ENCODE results near the gene APOBEC3G.
A peak's percentile ranks its signal among the peaks of the same experiment; 100 is the strongest.
"Not testable (repeated sequence)": the region's sequence is repeated elsewhere in the genome, so short reads cannot be mapped to it uniquely, and the experiment has no call there.

Gene APOBEC3G

GRCh38 chr22:39040538-39041296 lies 36.4 kb upstream of the APOBEC3G start, which contains the start of gene APOBEC3F:
TSS of gene APOBEC3F (plus strand) at chr22:39040864. CDS start at chr22:39040961, 97 bp downstream.
- H3K36me3 ChIP-seq (ENCODE audit: insufficient read depth, low read length); H3K79me2 ChIP-seq (ENCODE audit: insufficient read depth, low read length); H3K27me3 ChIP-seq (ENCODE audit: insufficient read depth, low read length, poor library complexity); H4K20me1 ChIP-seq (ENCODE audit: insufficient read depth, low read length); H3K9me3 ChIP-seq (ENCODE audit: insufficient read depth, low read length, severe bottlenecking): not testable (repeated sequence)
- peak; percentile 20 for TF ChIP-seq CTCF (IDR thresholded peaks at IDR 0.05; ENCODE audit: borderline replicate concordance, extremely low read depth, low read length, poor library complexity, severe bottlenecking)
- DNase-seq (peak; percentile 87), ATAC-seq (ENCODE audit: insufficient read depth, low read depth) (peak; percentile 94)
- peak within 1 kb of the TSS; percentile 79 for H3K27ac ChIP-seq (ENCODE audit: low read length)
- peak within 1 kb of the TSS; percentile 53 to 71 for H3K4me3 ChIP-seq (ENCODE audit: low read depth in 1 of 2, low read length in 2 of 2)
- peaks cover 21% of the 10 kb centered on the region for H3K4me1 ChIP-seq (ENCODE audit: insufficient read depth, low read length)
- peak within 1 kb of the TSS; percentile 94 for H3K4me2 ChIP-seq (ENCODE audit: insufficient read depth, low read length)
- peak within 1 kb of the TSS; percentile 70 for H3K9ac ChIP-seq (ENCODE audit: low read depth, low read length)
- peak within 1 kb of the TSS; percentile 67 for H2AFZ ChIP-seq (ENCODE audit: low read depth, low read length)

GRCh38 chr22:39041908-39042307 lies 35.2 kb upstream of the APOBEC3G start:
- DNase-seq = no peak
- no peak overlapping the region; a peak in 1 of 4 replicates for H3K4me3 ChIP-seq (ENCODE audit: low read depth in 1 of 2, low read length in 2 of 2)
- peaks cover 7% of the 10 kb centered on the region; the same call in 1 of the 2 replicates for H3K79me2 ChIP-seq (ENCODE audit: insufficient read depth, low read length)
- H3K9ac ChIP-seq (ENCODE audit: low read depth, low read length) = peak overlapping the region; percentile 70; the same call in 1 of the 2 replicates
- TF ChIP-seq CTCF (IDR thresholded peaks at IDR 0.05; ENCODE audit: borderline replicate concordance, extremely low read depth, low read length, poor library complexity, severe bottlenecking) (no peak), EZH2 (IDR thresholded peaks at IDR 0.05; ENCODE audit: borderline replicate concordance, low read depth, low read length, severe bottlenecking) (no peak)
- no peaks in the 10 kb centered on the region; the same call in 1 of the 2 replicates for H3K36me3 ChIP-seq (ENCODE audit: insufficient read depth, low read length)
- H3K4me1 ChIP-seq (ENCODE audit: insufficient read depth, low read length) = peaks cover 21% of the 10 kb centered on the region
- H3K27me3 ChIP-seq (ENCODE audit: insufficient read depth, low read length, poor library complexity) = no peaks in the 10 kb centered on the region
- H2AFZ ChIP-seq (ENCODE audit: low read depth, low read length) = no peak overlapping the region
- ATAC-seq (ENCODE audit: insufficient read depth, low read depth) = no peak
- no peak overlapping the region for H3K27ac ChIP-seq (ENCODE audit: low read length)
- no peaks in the 10 kb centered on the region for H4K20me1 ChIP-seq (ENCODE audit: insufficient read depth, low read length)
- peak overlapping the region; percentile 94 for H3K4me2 ChIP-seq (ENCODE audit: insufficient read depth, low read length)
- no peaks in the 10 kb centered on the region for H3K9me3 ChIP-seq (ENCODE audit: insufficient read depth, low read length, severe bottlenecking)

GRCh38 chr22:39043063-39043462 lies 34.0 kb upstream of the APOBEC3G start:
- not testable (repeated sequence) for H3K27me3 ChIP-seq (ENCODE audit: insufficient read depth, low read length, poor library complexity); H3K79me2 ChIP-seq (ENCODE audit: insufficient read depth, low read length); H3K9me3 ChIP-seq (ENCODE audit: insufficient read depth, low read length, severe bottlenecking); H3K27ac ChIP-seq (ENCODE audit: low read length); H3K4me3 ChIP-seq (ENCODE audit: low read depth in 1 of 2, low read length in 2 of 2); H3K36me3 ChIP-seq (ENCODE audit: insufficient read depth, low read length); ATAC-seq (ENCODE audit: insufficient read depth, low read depth); DNase-seq; H3K9ac ChIP-seq (ENCODE audit: low read depth, low read length); H4K20me1 ChIP-seq (ENCODE audit: insufficient read depth, low read length); H2AFZ ChIP-seq (ENCODE audit: low read depth, low read length); H3K4me2 ChIP-seq (ENCODE audit: insufficient read depth, low read length)
- H3K4me1 ChIP-seq (ENCODE audit: insufficient read depth, low read length) = peaks cover 21% of the 10 kb centered on the region

GRCh38 chr22:39045136-39045535 lies 31.9 kb upstream of the APOBEC3G start:
- H3K27me3 ChIP-seq (ENCODE audit: insufficient read depth, low read length, poor library complexity); DNase-seq; H4K20me1 ChIP-seq (ENCODE audit: insufficient read depth, low read length); ATAC-seq (ENCODE audit: insufficient read depth, low read depth); H3K9ac ChIP-seq (ENCODE audit: low read depth, low read length); H3K36me3 ChIP-seq (ENCODE audit: insufficient read depth, low read length); H3K4me2 ChIP-seq (ENCODE audit: insufficient read depth, low read length); H3K79me2 ChIP-seq (ENCODE audit: insufficient read depth, low read length); H3K9me3 ChIP-seq (ENCODE audit: insufficient read depth, low read length, severe bottlenecking); H3K4me3 ChIP-seq (ENCODE audit: low read depth in 1 of 2, low read length in 2 of 2); H3K27ac ChIP-seq (ENCODE audit: low read length); H2AFZ ChIP-seq (ENCODE audit: low read depth, low read length): not testable (repeated sequence)
- H3K4me1 ChIP-seq (ENCODE audit: insufficient read depth, low read length) = peaks cover 14% of the 10 kb centered on the region

GRCh38 chr22:39049486-39049885 lies 27.6 kb upstream of the APOBEC3G start:
- H3K4me2 ChIP-seq (ENCODE audit: insufficient read depth, low read length); H2AFZ ChIP-seq (ENCODE audit: low read depth, low read length); H3K9me3 ChIP-seq (ENCODE audit: insufficient read depth, low read length, severe bottlenecking); H3K4me1 ChIP-seq (ENCODE audit: insufficient read depth, low read length); H3K4me3 ChIP-seq (ENCODE audit: low read depth in 1 of 2, low read length in 2 of 2); H3K79me2 ChIP-seq (ENCODE audit: insufficient read depth, low read length); H3K36me3 ChIP-seq (ENCODE audit: insufficient read depth, low read length); H3K27me3 ChIP-seq (ENCODE audit: insufficient read depth, low read length, poor library complexity); H3K27ac ChIP-seq (ENCODE audit: low read length); DNase-seq; H4K20me1 ChIP-seq (ENCODE audit: insufficient read depth, low read length); ATAC-seq (ENCODE audit: insufficient read depth, low read depth); H3K9ac ChIP-seq (ENCODE audit: low read depth, low read length): not testable (repeated sequence)

GRCh38 chr22:39051844-39052495 lies 25.1 kb upstream of the APOBEC3G start:
- H4K20me1 ChIP-seq (ENCODE audit: insufficient read depth, low read length); DNase-seq; H3K4me1 ChIP-seq (ENCODE audit: insufficient read depth, low read length); H3K27ac ChIP-seq (ENCODE audit: low read length); H3K27me3 ChIP-seq (ENCODE audit: insufficient read depth, low read length, poor library complexity); H3K9me3 ChIP-seq (ENCODE audit: insufficient read depth, low read length, severe bottlenecking); H3K79me2 ChIP-seq (ENCODE audit: insufficient read depth, low read length); H3K4me3 ChIP-seq (ENCODE audit: low read depth in 1 of 2, low read length in 2 of 2); H3K36me3 ChIP-seq (ENCODE audit: insufficient read depth, low read length); H3K9ac ChIP-seq (ENCODE audit: low read depth, low read length); ATAC-seq (ENCODE audit: insufficient read depth, low read depth); H2AFZ ChIP-seq (ENCODE audit: low read depth, low read length); H3K4me2 ChIP-seq (ENCODE audit: insufficient read depth, low read length): not testable (repeated sequence)
